ENCODE data around the gene KRT7.
"Not testable (repeated sequence)": the region's sequence is repeated elsewhere in the genome, so short reads cannot be mapped to it uniquely, and the experiment has no call there.

Gene KRT7

GRCh38 chr12:52245962-52246569, 13.0 kb downstream of the KRT7 start:
- no peak for DNase-seq

GRCh38 chr12:52246720-52247621, 13.9 kb downstream of the KRT7 start:
- DNase-seq, result no peak

- DNase-seq, result no peak
Observed at GRCh38 chr12:52247622-52248540, 14.8 kb downstream of the KRT7 start.

- no peak for DNase-seq
Observed at GRCh38 chr12:52248541-52249461, 15.8 kb downstream of the KRT7 start.

GRCh38 chr12:52249511-52250047, 16.5 kb downstream of the KRT7 start:
- DNase-seq, result no peak

- DNase-seq, result no peak
Observed at GRCh38 chr12:52250048-52250990, 17.3 kb downstream of the KRT7 start.

GRCh38 chr12:52251367-52252051, 18.5 kb downstream of the KRT7 start:
- DNase-seq, result no peak

GRCh38 chr12:52252175-52252615, 19.2 kb downstream of the KRT7 start:
- DNase-seq, result not testable (repeated sequence)

- DNase-seq, result no peak
Observed at GRCh38 chr12:52252728-52253343, 19.8 kb downstream of the KRT7 start.

GRCh38 chr12:52253391-52254179, 20.5 kb downstream of the KRT7 start:
- no peak for DNase-seq

GRCh38 chr12:52254180-52254964, 21.3 kb downstream of the KRT7 start:
- no peak for DNase-seq

- no peak for DNase-seq
Observed at GRCh38 chr12:52254965-52255751, 22.1 kb downstream of the KRT7 start.

- no peak for DNase-seq
Observed at GRCh38 chr12:52255926-52256583, 23.0 kb downstream of the KRT7 start.

GRCh38 chr12:52256584-52256935, 23.5 kb downstream of the KRT7 start:
- no peak for DNase-seq

GRCh38 chr12:52257074-52257551, 24.1 kb downstream of the KRT7 start:
- no peak for DNase-seq

- not testable (repeated sequence) for DNase-seq
Observed at GRCh38 chr12:52257922-52258321, 24.9 kb downstream of the KRT7 start.
